Measurements from ENCODE around the gene DUOX2.

The DUOX2 gene

DNA sequence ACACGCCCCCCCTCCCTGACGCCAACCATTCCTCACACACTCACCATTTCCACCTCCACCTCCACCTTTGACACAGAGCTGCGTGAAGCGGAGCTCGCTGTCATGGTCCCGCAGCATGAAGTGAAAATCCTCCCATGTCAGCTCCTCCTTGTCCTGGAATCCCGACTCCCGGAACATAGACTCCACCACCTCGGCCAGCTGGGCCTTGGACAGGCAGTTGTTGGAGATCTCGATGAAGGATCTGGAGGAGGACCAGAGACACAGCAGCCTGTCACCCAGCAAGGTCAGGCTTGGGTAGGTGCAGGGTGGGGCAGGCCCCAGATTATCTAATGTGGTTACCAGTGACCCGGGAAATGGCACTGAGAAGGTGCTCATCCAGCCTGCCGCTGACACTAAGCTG lies 12.2 kb downstream of the DUOX2 start:
- TF ChIP-seq, protein P1, sequence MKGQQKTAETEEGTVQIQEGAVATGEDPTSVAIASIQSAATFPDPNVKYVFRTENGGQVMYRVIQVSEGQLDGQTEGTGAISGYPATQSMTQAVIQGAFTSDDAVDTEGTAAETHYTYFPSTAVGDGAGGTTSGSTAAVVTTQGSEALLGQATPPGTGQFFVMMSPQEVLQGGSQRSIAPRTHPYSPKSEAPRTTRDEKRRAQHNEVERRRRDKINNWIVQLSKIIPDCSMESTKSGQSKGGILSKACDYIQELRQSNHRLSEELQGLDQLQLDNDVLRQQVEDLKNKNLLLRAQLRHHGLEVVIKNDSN (IDR thresholded peaks at IDR 0.05) = no peak
- TF ChIP-seq EP300 (IDR thresholded peaks at IDR 0.05; ENCODE audit: borderline replicate concordance) = no peak
- no peak for TF ChIP-seq RAD21 (IDR thresholded peaks at IDR 0.05; ENCODE audit: low read depth)
- no peak for TF ChIP-seq CEBPB (IDR thresholded peaks at IDR 0.05)
- TF ChIP-seq ZBTB7A (IDR thresholded peaks at IDR 0.05; ENCODE audit: low read depth) = no peak
- no peak for TF ChIP-seq NFIC (IDR thresholded peaks at IDR 0.05)
- no peak for TF ChIP-seq TCF12 (IDR thresholded peaks at IDR 0.05; ENCODE audit: low read depth)
- no peak for TF ChIP-seq EGR1 (IDR thresholded peaks at IDR 0.05)
- TF ChIP-seq YY1 (IDR thresholded peaks at IDR 0.05; ENCODE audit: low read depth) = no peak
- TF ChIP-seq FOXM1 (IDR thresholded peaks at IDR 0.05; ENCODE audit: borderline replicate concordance, low read depth) = no peak
- TF ChIP-seq, protein P2, sequence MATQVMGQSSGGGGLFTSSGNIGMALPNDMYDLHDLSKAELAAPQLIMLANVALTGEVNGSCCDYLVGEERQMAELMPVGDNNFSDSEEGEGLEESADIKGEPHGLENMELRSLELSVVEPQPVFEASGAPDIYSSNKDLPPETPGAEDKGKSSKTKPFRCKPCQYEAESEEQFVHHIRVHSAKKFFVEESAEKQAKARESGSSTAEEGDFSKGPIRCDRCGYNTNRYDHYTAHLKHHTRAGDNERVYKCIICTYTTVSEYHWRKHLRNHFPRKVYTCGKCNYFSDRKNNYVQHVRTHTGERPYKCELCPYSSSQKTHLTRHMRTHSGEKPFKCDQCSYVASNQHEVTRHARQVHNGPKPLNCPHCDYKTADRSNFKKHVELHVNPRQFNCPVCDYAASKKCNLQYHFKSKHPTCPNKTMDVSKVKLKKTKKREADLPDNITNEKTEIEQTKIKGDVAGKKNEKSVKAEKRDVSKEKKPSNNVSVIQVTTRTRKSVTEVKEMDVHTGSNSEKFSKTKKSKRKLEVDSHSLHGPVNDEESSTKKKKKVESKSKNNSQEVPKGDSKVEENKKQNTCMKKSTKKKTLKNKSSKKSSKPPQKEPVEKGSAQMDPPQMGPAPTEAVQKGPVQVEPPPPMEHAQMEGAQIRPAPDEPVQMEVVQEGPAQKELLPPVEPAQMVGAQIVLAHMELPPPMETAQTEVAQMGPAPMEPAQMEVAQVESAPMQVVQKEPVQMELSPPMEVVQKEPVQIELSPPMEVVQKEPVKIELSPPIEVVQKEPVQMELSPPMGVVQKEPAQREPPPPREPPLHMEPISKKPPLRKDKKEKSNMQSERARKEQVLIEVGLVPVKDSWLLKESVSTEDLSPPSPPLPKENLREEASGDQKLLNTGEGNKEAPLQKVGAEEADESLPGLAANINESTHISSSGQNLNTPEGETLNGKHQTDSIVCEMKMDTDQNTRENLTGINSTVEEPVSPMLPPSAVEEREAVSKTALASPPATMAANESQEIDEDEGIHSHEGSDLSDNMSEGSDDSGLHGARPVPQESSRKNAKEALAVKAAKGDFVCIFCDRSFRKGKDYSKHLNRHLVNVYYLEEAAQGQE (IDR thresholded peaks at IDR 0.05; ENCODE audit: low read depth) = no peak
- TF ChIP-seq, protein P3, sequence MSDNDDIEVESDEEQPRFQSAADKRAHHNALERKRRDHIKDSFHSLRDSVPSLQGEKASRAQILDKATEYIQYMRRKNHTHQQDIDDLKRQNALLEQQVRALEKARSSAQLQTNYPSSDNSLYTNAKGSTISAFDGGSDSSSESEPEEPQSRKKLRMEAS (IDR thresholded peaks at IDR 0.05) = no peak
- TF ChIP-seq TAF1 (IDR thresholded peaks at IDR 0.05; ENCODE audit: low read depth) = no peak
- no peak for TF ChIP-seq TEAD4 (IDR thresholded peaks at IDR 0.05)

DNA sequence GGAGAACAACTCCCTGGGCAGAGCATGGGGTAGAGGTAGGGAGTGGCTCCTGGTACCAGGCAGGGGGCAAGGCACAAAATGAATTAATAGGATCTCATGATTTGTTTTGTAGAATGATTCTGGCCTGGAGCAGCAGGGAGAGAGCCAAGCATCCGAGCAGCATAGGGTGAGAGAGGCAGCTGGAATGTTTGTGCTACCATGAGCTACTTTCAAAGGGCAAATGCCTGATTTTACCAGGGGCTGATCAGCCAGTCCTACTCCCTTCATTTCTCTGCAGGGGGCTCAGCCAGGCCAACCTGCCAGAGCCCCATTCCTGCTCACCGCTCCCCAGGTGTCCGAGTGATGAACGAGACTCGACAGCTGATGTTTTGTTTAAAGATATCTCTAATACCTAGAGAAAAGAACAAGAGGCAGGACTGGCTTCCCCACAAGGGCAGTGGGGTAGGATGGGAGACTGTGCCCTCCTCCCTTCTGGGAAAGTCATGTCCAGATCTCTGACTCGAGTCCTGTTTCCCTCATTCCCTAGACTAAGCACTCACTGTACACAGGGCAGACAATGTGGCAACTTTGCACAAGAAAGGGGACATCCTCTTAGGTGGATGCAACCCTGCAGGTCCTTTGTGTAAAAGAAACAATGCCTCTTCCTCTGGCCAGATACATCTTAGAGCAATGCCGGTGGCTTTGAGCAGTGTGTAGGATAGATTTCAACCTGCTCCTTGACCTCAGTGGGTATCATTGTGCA lies 12.9 kb downstream of the DUOX2 start:
- no peak for TF ChIP-seq NFIC (IDR thresholded peaks at IDR 0.05)
- no peak for TF ChIP-seq YY1 (IDR thresholded peaks at IDR 0.05; ENCODE audit: low read depth)
- no peak for TF ChIP-seq TEAD4 (IDR thresholded peaks at IDR 0.05)
- TF ChIP-seq EP300 (IDR thresholded peaks at IDR 0.05; ENCODE audit: borderline replicate concordance) = no peak
- no peak for TF ChIP-seq TCF12 (IDR thresholded peaks at IDR 0.05; ENCODE audit: low read depth)
- no peak for TF ChIP-seq EGR1 (IDR thresholded peaks at IDR 0.05)
- no peak for TF ChIP-seq FOXM1 (IDR thresholded peaks at IDR 0.05; ENCODE audit: borderline replicate concordance, low read depth)
- no peak for TF ChIP-seq CEBPB (IDR thresholded peaks at IDR 0.05)
- TF ChIP-seq, protein P2 (IDR thresholded peaks at IDR 0.05; ENCODE audit: low read depth) = no peak
- TF ChIP-seq ZBTB7A (IDR thresholded peaks at IDR 0.05; ENCODE audit: low read depth) = no peak

DNA sequence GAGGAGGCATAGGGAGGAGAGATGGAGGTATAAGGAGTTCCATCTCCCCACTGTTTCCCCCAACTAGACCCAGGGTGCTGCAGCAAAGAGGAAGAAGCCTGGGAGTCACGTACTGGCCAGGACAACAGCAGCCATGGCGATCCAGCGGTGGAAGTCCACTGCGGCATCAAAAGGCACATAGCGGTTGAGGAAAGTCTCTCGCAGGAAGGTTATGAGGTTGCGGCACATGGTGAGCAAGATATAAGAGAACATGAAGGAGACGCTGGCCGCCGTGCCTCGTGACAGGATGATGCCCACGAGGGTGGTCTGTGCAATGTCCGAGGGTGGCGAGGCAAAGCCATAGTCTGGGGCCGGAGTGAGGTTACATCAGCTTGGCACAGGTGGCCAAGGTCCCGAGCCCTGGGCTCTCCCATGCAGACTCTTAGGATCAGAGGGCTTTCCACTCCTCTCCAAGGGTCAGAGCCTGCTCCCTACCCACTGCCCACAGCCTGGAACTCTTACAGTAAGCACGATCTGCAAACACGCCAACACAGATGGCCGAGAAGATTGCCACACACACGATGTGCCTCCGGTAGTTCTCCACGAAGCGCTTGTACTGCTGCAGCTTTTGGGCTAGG lies 14.3 kb downstream of the DUOX2 start:
- no peak for TF ChIP-seq FOXM1 (IDR thresholded peaks at IDR 0.05; ENCODE audit: borderline replicate concordance, low read depth)
- TF ChIP-seq, protein P1 (IDR thresholded peaks at IDR 0.05) = no peak
- no peak for TF ChIP-seq ZBTB7A (IDR thresholded peaks at IDR 0.05; ENCODE audit: low read depth)
- TF ChIP-seq CEBPB (IDR thresholded peaks at IDR 0.05) = no peak
- no peak for TF ChIP-seq RAD21 (IDR thresholded peaks at IDR 0.05; ENCODE audit: low read depth)
- TF ChIP-seq YY1 (IDR thresholded peaks at IDR 0.05; ENCODE audit: low read depth) = no peak
- no peak for TF ChIP-seq EP300 (IDR thresholded peaks at IDR 0.05; ENCODE audit: borderline replicate concordance)
- no peak for TF ChIP-seq TEAD4 (IDR thresholded peaks at IDR 0.05)
- TF ChIP-seq, protein P2 (IDR thresholded peaks at IDR 0.05; ENCODE audit: low read depth) = no peak
- no peak for TF ChIP-seq TAF1 (IDR thresholded peaks at IDR 0.05; ENCODE audit: low read depth)
- no peak for TF ChIP-seq EGR1 (IDR thresholded peaks at IDR 0.05)
- TF ChIP-seq, protein P3 (IDR thresholded peaks at IDR 0.05) = no peak
- no peak for TF ChIP-seq NFIC (IDR thresholded peaks at IDR 0.05)
- TF ChIP-seq CREB1 (IDR thresholded peaks at IDR 0.05; ENCODE audit: low read depth) = no peak
- TF ChIP-seq TCF12 (IDR thresholded peaks at IDR 0.05; ENCODE audit: low read depth) = no peak

DNA sequence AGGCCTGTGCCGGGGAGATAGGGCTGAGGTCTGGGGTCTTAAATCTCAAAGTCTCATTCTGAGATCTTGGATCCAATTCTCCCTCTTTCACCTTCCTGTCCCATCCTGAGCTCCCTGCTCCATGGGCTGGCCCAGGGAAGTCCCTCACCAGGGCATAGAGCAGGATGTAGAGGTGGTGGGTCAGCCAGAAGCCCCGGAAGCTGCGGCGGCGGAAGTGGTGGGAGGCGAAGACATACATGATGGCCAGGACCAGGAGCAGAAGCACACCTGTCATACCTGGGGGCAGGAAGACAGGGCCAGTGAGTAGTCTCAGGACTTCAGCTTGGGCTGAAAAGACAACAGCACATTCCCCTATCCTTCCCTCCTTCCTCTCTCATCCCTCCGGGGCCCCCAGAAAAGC lies 16.5 kb downstream of the DUOX2 start:
- TF ChIP-seq ZBTB7A (IDR thresholded peaks at IDR 0.05; ENCODE audit: low read depth) (no peak), FOXM1 (IDR thresholded peaks at IDR 0.05; ENCODE audit: borderline replicate concordance, low read depth) (no peak), NFIC (IDR thresholded peaks at IDR 0.05) (no peak), EP300 (IDR thresholded peaks at IDR 0.05; ENCODE audit: borderline replicate concordance) (no peak), TEAD4 (IDR thresholded peaks at IDR 0.05) (no peak)
- TF ChIP-seq, protein P3 (IDR thresholded peaks at IDR 0.05) = no peak
- TF ChIP-seq, protein P2 (IDR thresholded peaks at IDR 0.05; ENCODE audit: low read depth) = no peak
